IPS DF 4.7 (cell line): ENCODE measurements around the gene PRSS2.

Source experiments
- DNase-seq: peaks from one replicate; pipeline ENCODE4 v3.0.0-alpha.2; 2013; ENCODE audit warnings: low spot score; ENCODE audit errors: extremely low read depth

The PRSS2 gene

GRCh38 chr7:142785841-142786250 lies 15.1 kb downstream of the PRSS2 start:
- no peak for DNase-seq

- no peak for DNase-seq
Observed at GRCh38 chr7:142787034-142787768, 16.4 kb downstream of the PRSS2 start.

- DNase-seq = no peak
Observed at GRCh38 chr7:142787783-142788182, 17.0 kb downstream of the PRSS2 start.

DNA sequence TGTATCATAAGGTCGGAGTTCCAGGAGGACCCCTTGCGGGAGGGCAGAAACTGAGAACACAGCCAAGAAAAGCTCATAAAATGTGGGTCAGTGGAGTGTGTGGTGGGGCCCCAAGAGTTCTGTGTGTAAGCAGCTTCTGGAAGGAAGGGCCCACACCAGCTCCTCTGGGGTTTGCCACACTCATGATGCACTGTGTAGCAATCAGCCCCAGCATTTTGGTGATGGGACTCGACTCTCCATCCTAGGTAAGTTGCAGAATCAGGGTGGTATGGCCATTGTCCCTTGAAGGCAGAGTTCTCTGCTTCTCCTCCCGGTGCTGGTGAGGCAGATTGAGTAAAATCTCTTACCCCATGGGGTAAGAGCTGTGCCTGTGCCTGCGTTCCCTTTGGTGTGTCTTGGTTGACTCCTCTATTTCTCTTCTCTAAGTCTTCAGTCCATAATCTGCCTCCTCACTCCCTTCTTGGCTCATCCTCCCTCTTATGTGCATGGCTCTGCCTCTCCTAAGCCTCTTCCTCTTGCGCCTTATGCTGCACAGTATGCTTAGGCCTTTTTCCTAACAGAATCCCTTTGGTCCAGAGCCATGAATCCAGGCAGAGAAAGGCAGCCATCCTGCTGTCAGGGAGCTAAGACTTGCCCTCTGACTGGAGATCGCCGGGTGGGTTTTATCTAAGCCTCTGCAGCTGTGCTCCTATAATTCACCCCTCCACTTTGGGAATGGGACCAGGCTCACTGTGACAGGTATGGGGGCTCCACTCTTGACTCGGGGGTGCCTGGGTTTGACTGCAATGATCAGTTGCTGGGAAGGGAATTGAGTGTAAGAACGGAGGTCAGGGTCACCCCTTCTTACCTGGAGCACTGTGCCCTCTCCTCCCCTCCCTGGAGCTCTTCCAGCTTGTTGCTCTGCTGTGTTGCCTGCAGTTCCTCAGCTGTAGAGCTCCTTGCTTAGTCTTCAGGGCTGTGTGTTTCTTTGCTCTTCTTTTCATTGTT lies 17.8 kb downstream of the PRSS2 start:
- no peak for DNase-seq

DNA sequence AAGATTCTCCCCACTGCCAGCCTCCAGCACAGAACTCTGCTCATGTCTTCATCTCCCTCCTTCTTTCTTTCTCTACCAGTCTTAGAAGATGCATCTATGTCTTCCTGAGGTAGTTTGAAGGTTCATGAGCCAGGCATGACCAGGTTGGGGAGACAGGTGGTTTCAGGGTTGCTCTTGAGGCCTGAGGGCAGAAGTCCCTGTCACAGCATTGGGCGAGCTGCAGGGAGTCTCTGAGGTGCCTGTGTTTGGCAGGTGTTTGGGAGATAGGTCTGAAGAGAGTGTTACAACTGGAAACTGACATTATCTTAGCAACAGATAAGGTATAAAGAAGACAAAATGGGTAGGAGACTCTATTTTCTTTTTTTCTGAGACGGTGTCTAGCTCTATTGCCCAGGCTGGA lies 18.7 kb downstream of the PRSS2 start:
- DNase-seq = no peak

DNA sequence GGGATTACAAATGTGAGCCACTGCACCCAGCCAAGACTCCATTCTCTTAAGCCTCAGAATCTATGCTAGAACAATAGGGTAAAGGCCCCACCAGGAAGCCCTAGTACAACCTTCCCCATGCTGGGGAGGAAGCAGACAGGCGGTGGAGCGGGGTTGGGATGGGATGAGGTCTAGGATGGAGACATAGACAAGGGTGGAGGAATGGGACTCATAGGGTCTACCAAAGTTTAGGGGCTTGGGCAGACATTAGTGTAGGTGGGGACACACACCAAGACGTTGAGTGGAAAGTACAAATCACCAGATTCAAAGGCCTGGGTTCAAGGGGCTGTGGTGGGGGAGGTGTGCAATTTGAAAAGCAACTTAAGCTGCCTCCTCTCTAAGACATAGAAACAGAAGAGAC lies 19.3 kb downstream of the PRSS2 start:
- no peak for DNase-seq

DNA sequence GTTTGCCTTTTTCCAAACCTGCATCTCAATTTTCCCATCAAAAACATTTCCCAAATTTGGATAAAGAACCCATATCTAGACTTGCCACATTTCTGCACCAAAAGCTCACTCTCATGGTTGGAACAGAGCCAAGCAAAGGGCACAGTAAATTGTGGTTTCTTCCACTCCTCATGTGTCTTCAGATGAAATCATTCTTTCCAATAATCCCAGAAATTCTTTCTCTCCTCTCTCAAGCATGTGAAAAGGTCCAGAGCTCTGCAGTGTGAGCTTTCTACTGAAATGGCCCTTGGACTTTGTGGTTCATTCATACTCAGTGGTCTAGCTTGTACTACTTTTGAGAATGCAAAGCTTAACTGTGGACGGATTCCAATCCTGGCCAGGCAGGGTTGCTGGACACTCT lies 19.8 kb downstream of the PRSS2 start:
- DNase-seq = no peak

- no peak for DNase-seq
Observed at GRCh38 chr7:142791502-142791901, 20.7 kb downstream of the PRSS2 start.

DNA sequence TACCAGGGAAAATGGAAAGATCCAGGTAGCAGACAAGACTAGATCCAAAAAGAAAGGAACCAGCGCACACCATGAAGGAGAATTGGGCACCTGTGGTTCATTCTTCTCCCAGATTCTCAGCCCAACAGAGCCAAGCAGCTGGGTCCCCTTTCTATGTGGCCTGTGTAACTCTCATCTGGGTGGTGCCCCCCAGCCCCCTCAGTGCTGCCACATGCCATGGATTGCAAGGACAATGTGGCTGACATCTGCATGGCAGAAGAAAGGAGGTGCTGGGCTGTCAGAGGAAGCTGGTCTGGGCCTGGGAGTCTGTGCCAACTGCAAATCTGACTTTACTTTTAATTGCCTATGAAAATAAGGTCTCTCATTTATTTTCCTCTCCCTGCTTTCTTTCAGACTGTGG lies 21.4 kb downstream of the PRSS2 start:
- DNase-seq = no peak

- DNase-seq = no peak
Observed at GRCh38 chr7:142792593-142792992, 21.8 kb downstream of the PRSS2 start.

GRCh38 chr7:142793156-142793555 lies 22.4 kb downstream of the PRSS2 start:
- DNase-seq = no peak

- DNase-seq = no peak
Observed at GRCh38 chr7:142795339-142795863, 24.6 kb downstream of the PRSS2 start.

- DNase-seq = no peak
Observed at GRCh38 chr7:142796001-142796500, 25.3 kb downstream of the PRSS2 start.

DNA sequence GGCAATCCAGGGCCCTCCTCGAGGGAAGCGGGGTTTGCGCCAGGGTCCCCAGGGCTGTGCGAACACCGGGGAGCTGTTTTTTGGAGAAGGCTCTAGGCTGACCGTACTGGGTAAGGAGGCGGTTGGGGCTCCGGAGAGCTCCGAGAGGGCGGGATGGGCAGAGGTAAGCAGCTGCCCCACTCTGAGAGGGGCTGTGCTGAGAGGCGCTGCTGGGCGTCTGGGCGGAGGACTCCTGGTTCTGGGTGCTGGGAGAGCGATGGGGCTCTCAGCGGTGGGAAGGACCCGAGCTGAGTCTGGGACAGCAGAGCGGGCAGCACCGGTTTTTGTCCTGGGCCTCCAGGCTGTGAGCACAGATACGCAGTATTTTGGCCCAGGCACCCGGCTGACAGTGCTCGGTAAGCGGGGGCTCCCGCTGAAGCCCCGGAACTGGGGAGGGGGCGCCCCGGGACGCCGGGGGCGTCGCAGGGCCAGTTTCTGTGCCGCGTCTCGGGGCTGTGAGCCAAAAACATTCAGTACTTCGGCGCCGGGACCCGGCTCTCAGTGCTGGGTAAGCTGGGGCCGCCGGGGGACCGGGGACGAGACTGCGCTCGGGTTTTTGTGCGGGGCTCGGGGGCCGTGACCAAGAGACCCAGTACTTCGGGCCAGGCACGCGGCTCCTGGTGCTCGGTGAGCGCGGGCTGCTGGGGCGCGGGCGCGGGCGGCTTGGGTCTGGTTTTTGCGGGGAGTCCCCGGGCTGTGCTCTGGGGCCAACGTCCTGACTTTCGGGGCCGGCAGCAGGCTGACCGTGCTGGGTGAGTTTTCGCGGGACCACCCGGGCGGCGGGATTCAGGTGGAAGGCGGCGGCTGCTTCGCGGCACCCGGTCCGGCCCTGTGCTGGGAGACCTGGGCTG lies 26.0 kb downstream of the PRSS2 start:
- DNase-seq = no peak

DNA sequence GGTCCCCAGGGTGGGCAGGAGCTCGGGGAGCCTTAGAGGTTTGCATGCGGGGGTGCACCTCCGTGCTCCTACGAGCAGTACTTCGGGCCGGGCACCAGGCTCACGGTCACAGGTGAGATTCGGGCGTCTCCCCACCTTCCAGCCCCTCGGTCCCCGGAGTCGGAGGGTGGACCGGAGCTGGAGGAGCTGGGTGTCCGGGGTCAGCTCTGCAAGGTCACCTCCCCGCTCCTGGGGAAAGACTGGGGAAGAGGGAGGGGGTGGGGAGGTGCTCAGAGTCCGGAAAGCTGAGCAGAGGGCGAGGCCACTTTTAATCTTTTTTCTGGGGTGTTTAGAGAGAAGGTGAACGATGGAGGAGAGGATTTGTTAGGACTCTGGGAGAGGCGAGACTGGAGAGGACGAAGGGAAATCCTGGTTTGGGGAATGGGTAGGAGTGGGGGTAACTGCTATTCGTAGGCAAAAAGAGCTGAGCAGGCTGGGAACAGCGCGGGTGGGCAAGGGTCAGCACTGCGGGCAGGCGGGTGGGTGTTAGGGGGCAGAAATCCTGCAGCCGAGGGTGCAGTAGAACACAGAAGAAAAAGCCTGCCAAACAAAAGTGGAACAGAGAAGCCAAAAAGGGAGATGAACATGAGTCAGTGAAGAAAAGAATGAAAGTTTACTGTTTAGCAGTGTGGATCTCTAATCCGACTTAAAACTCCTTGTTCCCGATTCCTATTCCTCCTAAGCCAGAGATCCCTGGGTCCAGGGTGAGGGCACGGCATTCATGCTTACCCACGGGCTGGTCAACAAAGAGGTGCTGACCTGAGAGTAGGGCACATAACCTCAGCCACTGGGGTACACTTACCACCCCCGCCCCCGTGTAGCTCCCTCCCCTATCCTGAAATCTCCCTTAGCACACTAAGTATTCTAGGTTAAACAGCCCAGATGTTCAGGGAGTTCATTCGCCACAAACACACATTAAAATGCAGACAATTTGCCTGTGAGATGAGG lies 26.9 kb downstream of the PRSS2 start:
- no peak for DNase-seq

DNA sequence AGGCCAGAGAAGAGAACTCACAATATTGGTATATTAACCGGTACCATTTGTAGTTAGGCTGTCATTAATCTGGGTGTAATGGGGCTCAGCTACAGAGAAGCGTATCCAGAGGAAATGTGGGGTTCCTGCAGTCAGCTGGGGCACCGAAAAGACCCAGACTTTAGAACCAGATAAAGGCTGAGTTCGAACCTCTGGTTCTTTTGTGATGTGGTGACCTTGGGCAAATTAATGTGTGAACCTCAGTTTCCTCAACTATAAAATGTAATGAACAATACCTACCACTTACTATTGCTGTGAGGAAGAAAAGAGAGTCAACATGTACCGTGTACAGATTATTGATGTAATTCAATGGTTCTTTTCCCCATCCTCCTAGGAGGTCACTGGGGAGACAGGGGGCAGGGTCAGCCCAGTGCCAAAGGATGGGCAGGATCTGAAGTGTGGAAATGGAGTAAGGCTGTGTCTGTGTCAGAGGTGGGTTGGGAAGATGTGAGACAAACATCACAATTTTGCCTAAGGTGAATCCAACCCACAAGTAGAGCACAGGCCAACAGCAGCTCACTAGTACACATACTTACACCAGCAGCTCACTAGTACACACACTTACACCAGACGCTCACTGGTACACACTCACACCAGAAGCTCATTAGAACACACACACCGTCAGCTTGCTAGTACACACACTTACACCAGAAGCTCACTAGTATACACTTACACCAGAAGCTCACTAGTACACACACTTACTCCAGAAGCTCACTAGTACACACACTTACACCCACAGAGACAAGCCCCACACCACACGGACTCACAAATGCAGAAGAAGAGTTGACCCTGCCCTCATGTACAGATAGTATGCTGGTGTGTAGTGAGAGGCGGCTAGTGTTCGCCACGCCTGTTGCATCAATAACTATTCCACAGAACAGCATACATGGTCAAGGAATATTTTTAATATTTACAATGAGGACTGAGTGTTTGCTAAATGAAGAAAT lies 28.0 kb downstream of the PRSS2 start:
- DNase-seq = no peak

DNA sequence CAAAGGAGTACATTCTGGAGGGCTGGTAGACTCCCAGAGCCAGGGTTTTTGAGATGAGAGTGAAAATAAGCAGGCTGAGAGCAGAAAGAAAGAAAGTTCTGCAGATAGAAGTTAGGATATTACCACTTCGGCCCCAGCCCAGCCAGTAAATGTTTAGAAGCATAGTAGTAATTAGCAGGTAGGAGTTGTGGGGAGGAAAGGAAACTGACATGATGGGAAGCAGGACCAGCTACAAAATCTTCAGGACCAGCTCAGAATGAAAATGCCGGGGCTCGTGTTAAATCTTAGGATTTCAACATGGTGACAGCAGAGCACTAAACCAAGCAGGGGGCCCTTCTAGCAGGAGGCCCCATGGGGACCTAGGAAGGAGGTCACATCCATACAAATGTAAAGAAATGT lies 28.7 kb downstream of the PRSS2 start:
- no peak for DNase-seq

DNA sequence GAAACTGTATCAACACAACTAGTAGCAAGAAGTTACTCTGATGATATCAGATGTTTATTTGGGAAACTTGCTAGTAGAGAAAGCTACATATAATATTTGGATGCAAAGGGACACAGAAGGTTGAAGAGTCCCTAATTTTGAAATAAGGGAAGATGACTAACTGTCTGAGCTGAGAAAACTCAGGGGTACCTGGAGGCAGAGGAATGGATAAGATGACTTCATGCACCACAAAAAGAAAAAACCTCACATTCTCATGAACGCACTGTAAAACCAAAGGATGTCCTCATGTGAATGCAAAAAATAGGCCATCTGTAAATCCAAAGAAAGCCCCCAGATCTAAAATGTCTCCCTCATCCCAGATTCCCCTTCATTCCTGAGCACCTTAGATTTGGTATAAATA lies 29.3 kb downstream of the PRSS2 start:
- DNase-seq = no peak
